HL-60/S4 treated with phorbol 12-myristate 13-acetate at 8.2 ng/mL for 4 days and 3 days (cell line): ENCODE data around the gene SSH2.

Experiments used
- in situ Hi-C: fragments of 300-500 bp; cut with MboI; formaldehyde crosslinking; loops from 2 replicates; pipeline ENCODE4 v1.15.0; 2022; ENCODE audit warnings: low sequenced_read_pairs

Gene SSH2

DNA sequence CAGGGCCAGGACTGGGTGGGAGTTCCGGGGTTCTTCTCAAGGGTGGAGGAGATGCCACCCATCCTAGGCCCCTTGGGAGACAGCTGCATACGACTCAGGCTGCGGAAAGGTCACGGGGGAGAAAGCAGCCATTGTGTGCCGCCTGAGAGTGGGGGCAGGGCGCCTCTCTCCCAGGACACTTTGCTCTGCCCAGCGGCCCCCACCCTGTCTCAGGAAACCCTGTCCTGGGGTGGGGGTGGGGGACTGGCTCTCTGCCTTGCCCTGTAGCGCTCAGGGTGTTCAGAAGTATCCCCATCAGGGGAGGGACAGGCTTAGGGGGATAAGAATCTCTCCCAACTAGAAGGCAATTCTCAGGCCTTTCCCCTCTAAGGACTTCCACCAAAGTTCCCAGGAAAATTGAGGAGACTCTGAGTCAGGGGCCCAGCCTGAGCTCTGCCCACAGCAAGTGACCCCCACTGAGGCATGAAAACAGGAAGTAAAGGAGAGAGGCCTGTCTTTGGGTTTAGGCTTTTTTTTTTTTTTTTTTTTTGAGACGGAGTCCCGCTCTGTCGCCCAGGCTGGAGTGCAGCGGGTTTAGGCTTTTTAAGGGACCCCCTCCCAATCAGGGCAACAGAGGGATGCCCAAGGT is 345.5 kb downstream of the SSH2 start:
- in situ Hi-C loops = no loop called here

- in situ Hi-C loops = no loop called here
Observed at GRCh38 chr17:29583324-29584248, 346.4 kb downstream of the SSH2 start.

DNA sequence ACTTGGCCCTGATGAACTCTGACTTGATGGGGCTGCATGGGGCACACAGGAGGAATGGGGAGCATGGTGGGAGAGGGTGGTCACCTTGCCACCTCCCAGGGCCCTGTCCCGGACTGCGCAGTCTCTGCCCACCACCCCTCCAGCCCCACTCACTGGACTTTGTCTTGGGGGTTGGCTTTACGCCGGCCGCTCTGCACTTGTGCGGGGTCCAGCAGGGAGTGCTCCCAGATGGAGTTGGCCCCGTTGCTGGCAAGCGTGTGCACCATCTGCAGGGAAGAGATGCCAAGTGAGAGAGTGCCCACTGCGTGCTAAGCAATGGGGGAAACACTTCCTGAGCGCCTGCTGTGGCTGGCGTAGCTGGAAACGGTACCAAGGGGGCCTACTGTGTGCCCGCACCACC is 347.3 kb downstream of the SSH2 start:
- in situ Hi-C loops = no loop called here

DNA sequence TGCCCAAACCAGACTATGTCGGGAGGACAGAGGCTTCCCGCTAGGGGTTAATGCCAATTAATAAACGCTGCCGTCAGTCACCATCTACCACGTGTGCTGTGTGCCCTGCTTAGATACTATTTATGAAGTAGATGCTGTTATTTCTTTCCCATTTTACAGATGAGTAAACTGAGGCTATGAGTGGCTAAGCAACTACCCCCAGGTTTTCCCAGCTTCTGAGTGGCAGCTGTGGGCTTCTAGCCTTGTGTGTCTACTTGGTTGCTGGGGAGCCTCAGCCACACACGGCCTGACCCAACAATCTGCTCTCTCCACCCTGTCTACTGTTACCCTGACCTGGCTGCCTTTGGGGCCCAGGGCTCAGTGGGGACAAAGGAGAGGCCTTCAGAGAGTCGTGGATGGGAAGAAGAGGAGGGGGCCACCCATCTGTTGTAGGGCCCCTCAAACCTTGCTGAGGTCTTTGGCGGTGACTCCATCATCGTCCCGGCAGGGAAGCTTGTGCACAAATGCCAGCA is 347.7 kb downstream of the SSH2 start:
- in situ Hi-C loops = no loop called here

- in situ Hi-C loops = no loop called here
Observed at GRCh38 chr17:29581583-29582253, 348.3 kb downstream of the SSH2 start.

DNA sequence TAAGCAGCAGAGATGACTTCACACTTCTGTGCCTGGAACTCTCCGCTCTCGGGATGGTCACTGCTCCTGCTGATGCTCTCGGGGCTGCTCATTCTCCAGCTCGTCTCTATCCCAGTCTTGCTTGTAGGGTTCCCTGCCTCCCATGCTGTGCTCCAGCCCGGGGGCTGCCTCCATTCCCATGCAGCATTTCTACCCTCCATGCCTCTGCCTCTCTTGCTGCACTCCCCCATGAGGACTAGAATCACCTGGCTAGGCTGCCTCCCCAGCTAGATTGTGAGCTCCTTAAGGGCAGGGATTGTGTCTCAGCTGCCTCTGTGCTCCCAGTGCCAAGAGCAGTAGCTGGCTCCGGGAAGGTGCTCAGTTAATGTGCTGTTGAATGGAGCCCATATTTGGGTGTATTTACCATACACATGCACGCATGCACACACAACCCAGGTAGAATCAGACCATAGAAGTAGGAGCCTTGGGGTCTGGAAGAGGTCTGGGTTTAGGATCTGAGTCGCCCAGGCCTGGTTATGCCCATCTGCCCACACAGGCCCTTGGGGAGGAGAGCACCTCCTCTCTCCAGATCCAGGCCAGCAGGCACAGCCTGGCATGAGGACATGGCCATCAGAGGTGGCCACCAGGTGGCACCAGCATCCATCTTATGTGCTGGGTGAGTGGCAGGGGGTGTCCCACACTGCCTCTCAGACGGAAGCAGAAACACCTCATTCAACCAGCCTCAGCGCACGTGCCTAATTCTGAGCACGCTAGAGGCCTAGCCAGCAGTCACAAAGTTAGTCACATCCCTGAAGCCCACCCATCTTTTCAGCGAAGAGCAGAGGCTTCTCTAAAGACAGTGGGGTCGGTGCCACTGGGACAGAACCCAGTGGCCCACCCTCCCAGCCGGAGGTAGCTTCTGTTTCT is 349.9 kb downstream of the SSH2 start:
- in situ Hi-C loops = no loop called here

DNA sequence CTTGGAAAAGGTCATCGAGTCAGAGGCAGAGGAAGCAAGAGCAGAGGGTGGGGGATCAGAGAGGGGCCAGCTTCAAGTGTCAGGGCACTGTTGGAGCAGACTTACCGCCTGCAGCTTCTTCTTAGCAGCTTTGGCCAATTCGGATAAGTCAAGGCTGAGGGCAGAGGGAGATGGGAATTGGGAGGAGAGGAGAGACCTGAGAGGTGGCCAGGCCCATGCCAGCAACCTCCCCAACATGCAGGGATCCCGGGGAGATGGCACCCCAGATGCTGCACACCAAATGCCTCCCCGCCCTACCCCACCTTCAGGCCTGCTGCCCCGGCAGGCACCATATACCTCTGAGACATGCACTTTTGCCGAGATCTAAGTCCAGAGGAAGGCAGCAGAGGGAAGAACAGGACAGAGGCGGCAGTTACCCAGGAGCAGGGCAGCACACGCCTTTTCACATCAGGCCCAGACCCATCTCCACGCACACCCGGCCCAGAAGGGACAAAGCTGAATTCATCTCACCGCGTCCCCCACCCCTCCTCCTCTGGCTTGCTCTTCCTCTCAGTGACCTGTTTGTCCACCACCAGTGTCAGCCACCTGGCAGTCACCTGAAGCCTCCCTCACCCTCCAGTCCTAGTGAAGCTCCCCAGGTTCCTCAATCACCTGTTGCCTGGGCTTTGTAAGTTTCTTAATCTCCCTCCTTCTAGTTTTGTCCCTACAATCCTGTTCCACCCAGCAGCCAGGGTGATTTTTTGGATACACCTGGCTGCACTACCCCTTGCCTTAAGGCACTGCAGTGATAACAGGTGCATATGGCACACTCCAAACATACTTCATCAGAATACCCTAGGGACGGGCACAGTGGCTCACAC is 351.2 kb downstream of the SSH2 start:
- in situ Hi-C loops = no loop called here

DNA sequence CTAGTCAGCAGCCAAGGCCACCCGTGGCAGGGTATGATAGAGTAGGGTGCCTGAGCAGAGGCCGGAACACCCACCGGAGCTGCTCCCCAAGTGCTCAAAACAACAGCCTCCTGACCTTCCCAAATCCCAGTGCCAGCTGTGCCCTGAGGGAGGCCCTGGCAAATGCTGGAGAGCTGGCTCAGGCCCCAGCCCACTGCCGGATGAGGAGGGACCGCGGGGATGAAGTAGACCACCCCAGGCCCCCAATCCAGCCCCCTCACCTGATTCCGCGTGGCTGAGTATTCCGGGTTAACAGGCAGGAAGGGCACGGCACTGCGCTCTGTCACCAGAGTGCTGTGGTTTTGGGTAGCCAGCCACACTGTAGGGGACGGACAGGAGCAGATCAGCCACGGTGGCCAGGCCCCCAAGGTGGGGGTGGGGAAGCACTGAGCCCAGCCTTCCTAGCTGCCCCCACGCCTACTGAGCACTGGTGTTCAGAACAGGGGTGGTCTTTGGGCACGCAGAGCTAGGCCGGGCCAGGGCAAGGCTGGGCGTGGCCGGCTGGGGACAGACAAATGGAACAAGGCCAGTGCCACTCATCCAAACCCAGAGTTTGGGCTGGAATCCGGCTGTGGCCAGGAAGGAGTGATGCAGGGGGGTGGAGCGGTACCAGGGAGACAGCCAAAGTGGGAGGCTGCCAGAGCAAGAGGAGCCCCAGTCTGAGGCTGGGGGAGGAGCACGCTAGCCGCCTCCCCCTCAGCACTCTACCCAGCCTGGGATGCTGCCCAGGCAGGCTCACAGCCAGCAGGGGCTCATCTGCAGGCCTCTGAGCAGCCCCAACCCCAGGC is 352.4 kb downstream of the SSH2 start:
- in situ Hi-C loops = no loop called here

- in situ Hi-C loops = no loop called here
Observed at GRCh38 chr17:29577001-29577370, 353.0 kb downstream of the SSH2 start.

DNA sequence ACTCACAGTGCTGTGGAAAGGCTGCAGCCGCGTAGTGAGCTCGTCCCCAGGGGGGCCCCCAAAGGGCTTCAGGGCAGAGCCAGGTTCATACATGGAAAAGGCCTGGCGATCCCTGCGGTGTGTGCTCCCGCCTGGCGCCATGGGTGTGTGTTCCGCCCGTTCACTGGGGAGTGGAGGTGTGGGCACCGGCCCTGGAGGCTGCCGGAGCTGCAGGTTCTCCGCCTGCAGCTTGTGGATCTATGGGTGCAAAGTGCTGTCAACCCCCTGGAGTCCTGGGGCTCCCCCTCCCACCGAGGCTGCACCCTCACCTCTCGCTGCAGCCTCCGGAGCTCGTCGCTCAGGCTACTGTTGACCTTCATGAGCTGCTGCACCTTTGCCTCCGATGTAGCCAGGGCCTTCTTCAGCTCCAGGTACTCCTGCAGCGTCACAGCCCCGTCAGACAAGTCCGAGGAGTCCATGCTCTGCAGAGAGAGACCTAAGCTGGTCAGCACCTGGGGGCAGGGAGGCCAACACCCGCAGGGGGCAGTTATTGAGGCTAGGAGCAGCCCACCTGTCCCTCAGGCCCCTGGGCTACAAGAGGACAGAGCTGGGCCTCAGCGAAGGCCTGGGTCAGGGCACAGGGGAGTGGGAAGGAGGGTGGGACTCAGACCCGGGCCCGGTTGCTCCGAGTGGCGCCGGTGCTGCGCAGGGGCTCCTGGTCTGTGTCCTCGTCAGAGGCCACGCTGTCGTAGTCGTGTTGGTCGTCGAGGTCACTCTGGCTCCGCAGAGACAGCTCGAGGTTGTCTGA is 353.6 kb downstream of the SSH2 start:
- in situ Hi-C loops = no loop called here
